PC-9 (cell line): ENCODE data around the gene CRYBB3. TPM values are rescaled to one million over a fixed set of nuclear protein-coding genes. Genes with fewer than 3 reads are reported as not detected.

Experiments
- BruUV-seq: library from RNA; stranded (reverse); fragments of 400-500 nt; replicated peaks from 2 replicates; lab custom pipeline; 2021; lab: Mats Ljungman, UMichigan
- CTCF ChIA-PET: fragments of 300-600 bp; sonication (Branson Sonifier 250); formaldehyde crosslinking; loops from one replicate; lab custom pipeline; 2022; ENCODE audit warnings: antibody characterized with exemption; lab: Charles Lee
- POLR2A ChIA-PET: fragments of 300-600 bp; sonication (Branson Sonifier 250); formaldehyde crosslinking; loops from one replicate; lab custom pipeline; 2022; ENCODE audit warnings: antibody characterized with exemption; ENCODE audit not compliant: unreplicated experiment; lab: Charles Lee
- DNase-seq, 2 experiments: peaks; one replicate each; pipeline versions ENCODE4 v3.0.0 to v3.0.0-alpha.2; 2015 to 2022; ENCODE audit warnings: mixed read lengths in 1 of 2
- H2AFZ ChIP-seq: fragments of 200-600 bp; sonication (generic); 2 replicates; pipeline ENCODE4 v1.8.1; 2017; ENCODE audit warnings: antibody characterized with exemption
- H3F3A ChIP-seq: fragments of 200-600 bp; sonication (generic); 2 replicates; pipeline ENCODE4 v1.8.1; 2017; ENCODE audit warnings: antibody characterized with exemption, mild to moderate bottlenecking, low read depth; ENCODE audit not compliant: insufficient read depth
- H3K27ac ChIP-seq: fragments of 200-600 bp; sonication (generic); 2 replicates; pipeline ENCODE4 v1.6.1; 2016; ENCODE audit warnings: mixed run types
- H3K27me3 ChIP-seq: fragments of 200-600 bp; sonication (generic); 2 replicates; pipeline ENCODE4 v1.6.1; 2016; ENCODE audit warnings: low read depth, mixed run types; ENCODE audit not compliant: insufficient read depth
- H3K36me3 ChIP-seq: fragments of 200-600 bp; sonication (generic); 2 replicates; pipeline ENCODE4 v1.6.1; 2016; ENCODE audit warnings: low read depth, mixed run types
- H3K4me1 ChIP-seq: fragments of 200-600 bp; sonication (generic); replicated peaks from 2 replicates; pipeline ENCODE4 v1.6.1; 2016; ENCODE audit warnings: mixed run types; ENCODE audit not compliant: insufficient read depth
- H3K4me2 ChIP-seq: fragments of 200-600 bp; sonication (generic); 2 replicates; pipeline ENCODE4 v1.6.1; 2017; ENCODE audit warnings: mixed run types
- H3K4me3 ChIP-seq: fragments of 200-600 bp; sonication (generic); 2 replicates; pipeline ENCODE4 v1.6.1; 2016; ENCODE audit warnings: mixed run types
- H3K79me2 ChIP-seq: fragments of 200-600 bp; sonication (generic); 2 replicates; pipeline ENCODE4 v1.6.1; 2017; ENCODE audit warnings: low read depth, mixed run types
- H3K9me2 ChIP-seq: fragments of 200-600 bp; sonication (generic); 2 replicates; pipeline ENCODE4 v1.8.1; 2017; ENCODE audit warnings: mild to moderate bottlenecking; ENCODE audit not compliant: insufficient read depth
- H3K9me3 ChIP-seq: fragments of 200-600 bp; sonication (generic); 2 replicates; pipeline ENCODE4 v1.8.1; 2016; ENCODE audit warnings: low read depth; ENCODE audit not compliant: insufficient read depth
- H4K20me1 ChIP-seq: fragments of 200-600 bp; sonication (generic); 2 replicates; pipeline ENCODE4 v1.8.1; 2017; ENCODE audit not compliant: insufficient read depth
- CTCF ChIP-seq: fragments of 200-600 bp; sonication (generic); conservative IDR thresholded peaks from 2 replicates; pipeline ENCODE4 v1.6.1; 2017; ENCODE audit warnings: mixed run types, antibody characterized with exemption, mild to moderate bottlenecking, moderate library complexity
- EZH2 ChIP-seq: fragments of 200-600 bp; sonication (generic); IDR thresholded peaks from 2 replicates; pipeline ENCODE4 v1.8.0; 2017; ENCODE audit warnings: antibody characterized with exemption, low read depth
- intact Hi-C: fragments of 100-400 bp; cut with micrococcal nuclease; formaldehyde crosslinking; loops from one replicate; pipeline ENCODE4 v1.10.0; 2022; ENCODE audit not compliant: unreplicated experiment
- total RNA-seq: library from RNA; stranded (reverse); gene quantifications from 2 replicates; pipeline ENCODE4 v1.2.3, GENCODE V29; 2021

Gene CRYBB3
- total RNA-seq, 1 experiment from 2014 or later, result 0.85 TPM

DNA sequence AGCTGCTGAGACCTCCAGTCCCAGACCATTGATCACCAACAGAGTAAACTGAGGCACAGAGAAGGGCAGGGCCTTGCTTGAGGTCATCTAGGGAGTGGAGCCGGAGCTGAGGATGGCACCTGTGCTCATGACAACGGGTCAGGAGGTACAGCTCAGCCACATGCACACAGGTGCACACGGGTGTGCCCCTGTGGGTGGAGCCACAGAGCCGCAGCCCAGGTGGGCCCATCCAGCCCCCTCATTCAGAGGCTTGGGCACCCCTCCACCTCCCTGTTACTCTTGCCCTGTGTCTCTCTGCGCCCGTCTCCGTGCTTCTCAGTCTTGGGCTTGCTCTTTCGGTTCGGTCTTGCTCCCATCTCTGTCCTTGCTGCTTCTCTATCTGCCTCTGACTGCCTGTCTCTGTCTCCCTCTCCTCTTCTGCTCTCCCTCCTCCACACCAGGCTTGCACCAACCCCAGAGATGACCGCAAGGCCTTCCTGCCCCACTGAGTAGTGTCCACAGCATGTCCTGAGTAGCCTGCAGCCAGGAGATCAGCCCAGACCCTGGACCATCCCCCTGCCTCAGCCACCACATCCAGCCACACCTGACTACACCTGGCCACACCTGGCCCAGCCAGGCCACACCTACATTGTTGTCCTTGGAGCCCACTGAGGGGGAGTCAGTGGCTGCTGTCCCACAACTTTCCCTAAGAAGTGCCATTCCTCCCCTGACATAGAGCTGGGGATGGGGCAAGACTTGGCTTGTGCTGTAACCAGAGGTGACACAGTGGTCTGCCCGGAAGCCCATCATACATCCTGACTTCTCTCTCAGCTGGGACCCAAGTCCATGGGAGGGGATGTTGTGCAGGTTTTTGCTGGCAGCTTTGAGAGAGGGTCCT, 39.3 kb upstream of the CRYBB3 start:
- intact Hi-C loops, result no loop called here
- no peaks in the 10 kb centered on the region for H3K9me3 ChIP-seq
- DNase-seq, result no peak

DNA sequence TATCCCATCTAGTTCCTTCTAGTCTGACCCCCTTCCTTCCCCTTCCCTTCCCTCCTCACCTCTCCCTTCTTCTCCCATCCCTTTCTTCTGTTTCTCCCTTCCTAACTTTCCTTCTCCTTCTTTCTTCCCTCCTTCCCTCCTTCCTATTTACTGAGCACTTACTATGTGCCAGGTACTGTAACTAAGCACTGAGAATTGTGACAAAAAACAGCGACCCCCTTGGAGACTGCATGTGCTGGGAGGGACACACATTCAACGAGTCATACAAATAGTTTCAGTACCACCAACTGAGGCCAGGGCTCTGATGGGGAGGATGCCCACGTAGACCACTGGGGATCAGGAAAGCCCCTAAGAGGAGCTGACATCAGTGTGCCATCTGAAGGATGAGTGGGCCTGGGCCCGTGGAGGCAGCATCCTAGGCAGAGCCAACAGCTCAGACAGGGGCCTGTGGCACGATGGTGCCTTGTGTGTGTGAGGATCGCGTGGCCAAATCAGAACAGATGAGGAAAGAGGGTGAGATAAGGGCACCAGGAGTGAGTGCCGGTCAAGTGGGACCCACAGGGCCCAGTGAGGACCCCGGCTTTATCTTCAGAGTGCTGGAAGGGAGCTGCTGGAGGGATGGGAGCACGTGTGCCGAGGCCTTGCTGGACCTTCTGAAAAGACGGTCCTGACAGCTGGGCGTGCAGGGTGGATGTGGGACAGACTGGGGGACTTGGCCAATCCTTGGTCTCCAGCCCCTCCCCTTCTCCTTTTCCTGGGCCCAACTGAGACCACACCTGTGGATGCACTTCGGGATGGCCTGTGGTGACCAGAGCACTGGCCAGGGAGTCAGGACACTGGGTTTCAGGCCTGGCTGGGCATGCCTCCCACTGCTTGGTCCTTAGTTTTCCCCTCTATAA, 38.4 kb upstream of the CRYBB3 start:
- no peak overlapping the region for H3K4me2 ChIP-seq
- H3K4me3 ChIP-seq, result no peak overlapping the region
- no TSS peak for BruUV-seq
- H3F3A ChIP-seq, result peaks cover 6% of the 10 kb centered on the region
- DNase-seq, result no peak
- no peaks in the 10 kb centered on the region for H3K27me3 ChIP-seq
- ChIA-PET POLR2A (no interaction called here), CTCF (interaction anchor here (0.9 kb wide), 1 partner anchor 50 kb away, joined by 3 read pairs; no protein-coding TSS in a partner anchor)
- peaks cover 4% of the 10 kb centered on the region; the same call in 1 of the 2 replicates for H3K79me2 ChIP-seq
- TF ChIP-seq CTCF, result no peak
- no peak for TF ChIP-seq EZH2
- H3K4me1 ChIP-seq, result peaks cover 8% of the 10 kb centered on the region
- no peak overlapping the region for H3K27ac ChIP-seq
- H4K20me1 ChIP-seq, result peaks cover 4% of the 10 kb centered on the region; the same call in 1 of the 2 replicates
- H3K9me3 ChIP-seq, result no peaks in the 10 kb centered on the region
- H3K9me2 ChIP-seq, result no peaks in the 10 kb centered on the region
- no peaks in the 10 kb centered on the region for H3K36me3 ChIP-seq
- H2AFZ ChIP-seq, result no peak overlapping the region
- intact Hi-C loops, result no loop called here

More for the DNA sequence above, 39.3 kb upstream of the CRYBB3 start:
- POLR2A ChIA-PET, result no interaction called here
- no peak overlapping the region for H3K27ac ChIP-seq
- no peak for TF ChIP-seq CTCF
- no peak for TF ChIP-seq EZH2
- H3K27me3 ChIP-seq, result no peaks in the 10 kb centered on the region
- H3K36me3 ChIP-seq, result no peaks in the 10 kb centered on the region
- no peaks in the 10 kb centered on the region for H3K9me2 ChIP-seq
- peaks cover 6% of the 10 kb centered on the region for H3F3A ChIP-seq
- CTCF ChIA-PET, result no interaction called here
- no TSS peak for BruUV-seq
- no peak overlapping the region for H3K4me2 ChIP-seq
- no peak overlapping the region for H2AFZ ChIP-seq
- H3K4me1 ChIP-seq, result peaks cover 3% of the 10 kb centered on the region
- H3K4me3 ChIP-seq, result no peak overlapping the region
- peaks cover 6% of the 10 kb centered on the region; the same call in 1 of the 2 replicates for H3K79me2 ChIP-seq
- peaks cover 7% of the 10 kb centered on the region for H4K20me1 ChIP-seq

GRCh38 chr22:25161916-25162530, 37.6 kb upstream of the CRYBB3 start:
- H3K36me3 ChIP-seq, result no peaks in the 10 kb centered on the region
- peaks cover 5% of the 10 kb centered on the region for H3F3A ChIP-seq
- no peak overlapping the region for H3K4me2 ChIP-seq
- no peaks in the 10 kb centered on the region for H3K27me3 ChIP-seq
- no peak for DNase-seq
- TF ChIP-seq CTCF (no peak), EZH2 (no peak)
- H2AFZ ChIP-seq, result no peak overlapping the region
- BruUV-seq, result no TSS peak
- peaks cover 4% of the 10 kb centered on the region; the same call in 1 of the 2 replicates for H4K20me1 ChIP-seq
- no peaks in the 10 kb centered on the region for H3K9me2 ChIP-seq
- ChIA-PET POLR2A (no interaction called here), CTCF (interaction anchor here (0.9 kb wide), 1 partner anchor 51 kb away, joined by 3 read pairs; no protein-coding TSS in a partner anchor)
- H3K4me3 ChIP-seq, result no peak overlapping the region
- H3K79me2 ChIP-seq, result no peaks in the 10 kb centered on the region
- no peak overlapping the region for H3K27ac ChIP-seq
- peaks cover 16% of the 10 kb centered on the region for H3K4me1 ChIP-seq
- intact Hi-C loops, result no loop called here
- no peaks in the 10 kb centered on the region for H3K9me3 ChIP-seq
